Stimulated activated CD8-positive, alpha-beta memory T cell treated with anti-CD3 and anti-CD28 coated beads, Interleukin-4, amount 100 ng/mL, for 4 hours (primary cell): ENCODE data around the gene CDK19.

Experiments
- DNase-seq, 2 donors: peaks; one replicate each; pipeline ENCODE4 v3.0.0-alpha.2; 2020; ENCODE audit warnings: low read depth in 2 of 2, low spot score in 1 of 2

CDK19 gene

DNA sequence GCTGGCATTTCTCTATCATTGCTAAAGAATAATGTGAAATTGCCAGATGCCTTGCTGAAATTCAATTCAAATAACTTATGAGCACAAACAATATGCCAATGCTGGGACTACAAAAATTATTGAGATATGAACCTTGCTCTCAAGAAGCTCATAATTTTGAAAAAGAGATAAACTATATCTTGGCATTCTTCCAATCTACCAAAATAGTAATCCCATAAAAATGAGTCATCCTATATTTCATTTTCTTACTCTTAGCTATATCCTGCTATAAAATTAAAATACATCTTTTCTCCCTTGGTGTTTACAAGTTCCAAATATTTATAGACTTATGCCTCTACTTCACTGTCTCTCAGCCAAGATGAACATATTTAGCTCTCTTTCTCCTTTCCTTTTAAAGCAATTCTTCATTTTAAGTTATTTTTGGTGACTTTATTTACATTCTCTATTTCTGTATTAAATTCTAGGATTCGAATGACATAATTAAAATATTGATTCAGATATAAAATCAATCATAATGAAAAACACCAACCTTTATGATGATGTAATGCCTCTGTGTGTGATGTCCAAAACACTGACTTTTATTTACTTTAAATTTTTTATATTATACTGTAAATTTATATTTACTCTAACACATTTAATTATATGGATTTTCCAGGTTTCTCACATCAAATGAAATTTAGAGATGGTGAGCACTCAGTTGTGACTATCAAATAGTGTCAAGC is 152.6 kb downstream of the CDK19 start:
- DNase-seq = no peak

DNA sequence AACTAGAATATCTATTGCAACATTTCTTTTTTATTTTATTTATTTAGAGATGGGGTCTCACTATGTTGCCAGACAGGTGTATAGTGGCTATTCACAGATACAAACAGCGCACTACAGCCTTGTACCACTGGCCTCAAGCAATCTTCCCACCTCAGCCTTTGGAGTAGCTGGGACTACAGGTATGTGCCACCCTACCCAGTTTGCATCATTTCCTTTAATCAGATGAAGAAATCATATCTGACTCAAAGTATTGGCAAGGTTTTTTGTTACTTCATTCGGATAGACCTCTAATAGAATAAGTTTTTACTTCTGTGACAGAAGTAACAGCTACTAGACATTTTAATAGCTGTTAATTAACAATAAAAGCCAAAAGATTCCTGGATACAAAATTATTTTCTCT is 153.9 kb downstream of the CDK19 start:
- DNase-seq = no peak

DNA sequence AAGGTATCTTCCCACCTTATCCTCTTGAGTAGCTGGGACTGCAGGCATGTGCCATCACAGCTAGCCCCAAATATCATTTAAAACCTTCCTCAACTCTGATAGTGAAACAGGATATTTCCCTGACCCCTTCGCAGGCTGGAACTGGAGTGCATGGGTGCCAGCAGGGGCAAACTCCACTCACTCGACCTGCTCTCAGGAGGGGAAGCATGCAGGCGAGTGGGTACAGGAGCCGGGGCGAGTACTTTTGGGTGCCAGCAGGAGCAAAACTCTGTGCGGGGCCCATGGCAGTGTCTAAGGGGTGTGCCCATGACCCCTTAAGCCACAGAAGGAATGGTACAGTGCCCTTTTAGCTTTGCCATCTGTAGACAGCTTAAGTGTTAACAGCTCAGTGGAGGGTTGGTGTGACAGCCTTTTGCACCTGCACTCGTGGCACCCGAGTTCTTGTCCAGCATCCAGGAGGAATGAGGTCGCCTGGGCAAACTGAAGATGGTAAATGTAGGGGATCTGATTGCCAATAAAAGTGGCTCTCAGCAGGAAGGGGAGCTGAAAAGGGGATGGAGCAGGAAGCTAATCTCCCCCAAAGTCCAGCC is 155.1 kb downstream of the CDK19 start:
- no peak for DNase-seq

DNA sequence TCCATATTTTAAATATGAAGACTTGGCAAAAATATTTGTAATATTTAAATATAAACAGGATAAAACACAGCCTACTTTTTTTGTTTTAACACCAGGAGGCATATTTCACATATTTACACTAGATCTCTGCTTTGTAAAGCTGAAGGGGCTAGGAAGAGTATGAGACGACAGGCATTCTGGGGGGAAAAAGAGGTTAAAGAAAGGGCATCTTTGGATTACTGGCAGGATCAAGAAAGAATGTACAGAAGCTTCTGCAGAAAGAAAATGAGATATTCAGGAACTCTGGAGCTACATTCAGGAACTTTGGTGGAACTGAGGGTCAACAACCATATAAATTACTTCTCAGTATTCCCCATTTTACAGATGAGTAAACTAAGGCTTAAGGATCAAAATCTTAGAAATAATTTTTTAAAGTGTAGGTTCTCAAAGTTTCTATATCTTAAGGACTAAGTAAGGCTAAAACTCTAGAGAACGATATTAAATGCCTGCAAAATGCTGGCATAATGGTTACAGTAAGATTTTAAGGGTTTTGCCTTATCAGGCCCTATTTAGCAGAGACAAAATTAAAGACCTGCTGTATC is 156.5 kb downstream of the CDK19 start:
- no peak for DNase-seq

DNA sequence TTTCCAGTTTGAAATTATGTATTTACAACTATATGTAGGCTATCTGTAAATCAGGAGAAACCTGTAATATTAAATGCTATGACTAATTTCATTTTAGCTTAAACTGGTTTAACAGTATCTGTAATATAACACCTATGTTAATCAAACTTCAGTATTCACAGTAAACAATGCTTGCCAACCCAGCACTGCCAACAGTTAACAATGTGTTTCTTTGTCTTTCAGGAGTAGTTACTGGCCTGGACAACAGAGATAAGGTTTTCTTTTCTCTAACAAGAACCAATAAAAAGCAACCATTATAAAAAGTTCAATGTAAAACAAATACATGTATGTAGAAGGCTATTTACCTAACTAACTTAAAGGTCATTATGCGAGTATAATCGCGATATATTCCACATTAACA is 158.8 kb downstream of the CDK19 start:
- no peak for DNase-seq

DNA sequence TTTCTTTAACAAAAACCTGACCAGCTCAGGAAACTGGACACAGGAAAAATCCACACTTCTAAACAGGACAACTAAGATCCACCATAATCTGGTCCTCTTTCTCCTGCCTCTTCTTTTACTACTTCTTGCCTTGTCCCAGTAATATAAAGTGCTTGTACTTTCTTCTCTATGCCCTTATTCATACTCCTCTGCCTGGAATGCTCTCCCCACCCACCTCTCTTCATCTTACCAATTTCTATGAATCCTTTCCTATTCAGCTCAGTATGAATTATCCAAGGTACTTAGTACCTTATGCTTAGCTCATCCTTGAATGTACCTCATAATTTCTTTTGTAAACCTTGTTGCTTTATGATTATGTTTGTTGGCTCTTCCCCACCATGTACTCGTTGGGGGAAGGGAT is 159.4 kb downstream of the CDK19 start:
- no peak for DNase-seq

DNA sequence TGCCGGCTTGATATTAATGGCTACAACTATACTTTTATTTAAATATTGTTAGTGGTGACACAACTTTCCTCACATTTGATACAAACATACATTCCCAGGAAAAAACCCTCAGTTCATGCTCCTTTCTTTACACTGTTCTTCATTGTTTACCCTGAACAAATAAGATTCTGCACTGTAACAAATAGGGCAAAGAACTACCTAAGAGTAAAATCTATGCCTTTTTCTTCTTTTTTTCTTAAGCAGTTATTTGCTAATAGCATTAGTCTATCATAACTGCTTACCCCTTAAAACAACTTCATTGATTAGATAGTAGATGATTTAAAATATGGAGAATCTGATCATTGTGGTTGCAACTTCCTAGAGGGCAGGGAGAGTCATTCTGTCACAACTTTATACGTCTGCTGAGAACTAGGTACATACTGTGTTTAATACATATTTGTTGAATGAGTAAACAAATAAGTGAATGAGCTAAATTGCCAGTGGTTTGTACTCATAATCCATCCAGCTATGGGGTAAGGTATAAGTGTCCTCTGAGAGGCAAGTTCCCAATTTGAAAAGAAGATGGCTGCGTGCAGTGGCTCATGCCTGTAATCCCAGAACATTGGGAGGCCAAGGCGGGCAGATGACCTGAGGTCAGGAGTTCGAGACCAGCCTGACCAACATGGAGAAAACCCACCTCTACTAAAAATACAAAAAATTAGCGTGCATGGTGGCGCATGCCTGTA is 161.0 kb downstream of the CDK19 start:
- no peak for DNase-seq

DNA sequence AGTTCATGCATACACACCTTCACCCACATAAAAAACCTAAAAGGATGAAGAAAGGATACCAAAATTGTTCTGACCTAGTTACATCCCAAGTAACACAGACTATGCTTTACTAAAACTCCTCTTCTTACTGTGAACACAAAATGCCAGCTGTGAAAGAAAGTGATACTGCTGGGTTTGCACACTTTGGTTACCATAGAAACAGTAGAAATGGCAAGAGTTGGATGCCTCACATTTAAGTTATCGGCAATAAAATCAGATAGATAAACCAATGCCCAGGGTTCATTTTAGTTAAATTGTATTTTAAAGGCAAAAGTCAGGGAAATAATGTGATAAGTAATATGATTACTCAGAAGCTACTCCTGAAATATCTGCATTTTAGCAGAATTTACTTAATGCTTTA is 161.9 kb downstream of the CDK19 start:
- no peak for DNase-seq

DNA sequence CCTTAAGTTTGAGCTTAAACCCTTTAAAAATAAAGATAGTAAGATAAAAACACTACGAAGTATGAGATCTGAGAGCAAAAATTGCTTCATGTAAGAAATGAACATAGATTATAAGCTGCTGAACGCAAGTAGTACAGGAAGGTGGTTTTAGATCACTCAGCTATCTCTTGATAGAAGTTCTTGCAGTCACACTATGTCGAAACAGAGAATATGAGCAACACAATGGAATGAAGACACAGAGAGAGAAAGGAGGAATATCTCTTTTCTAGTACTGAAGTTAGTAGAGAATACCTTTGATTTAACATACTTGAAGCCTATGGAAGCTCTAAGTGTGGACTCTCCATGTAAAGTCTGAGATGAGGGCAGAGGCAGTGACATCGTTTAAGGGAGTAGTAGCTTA is 162.7 kb downstream of the CDK19 start:
- DNase-seq = no peak

DNA sequence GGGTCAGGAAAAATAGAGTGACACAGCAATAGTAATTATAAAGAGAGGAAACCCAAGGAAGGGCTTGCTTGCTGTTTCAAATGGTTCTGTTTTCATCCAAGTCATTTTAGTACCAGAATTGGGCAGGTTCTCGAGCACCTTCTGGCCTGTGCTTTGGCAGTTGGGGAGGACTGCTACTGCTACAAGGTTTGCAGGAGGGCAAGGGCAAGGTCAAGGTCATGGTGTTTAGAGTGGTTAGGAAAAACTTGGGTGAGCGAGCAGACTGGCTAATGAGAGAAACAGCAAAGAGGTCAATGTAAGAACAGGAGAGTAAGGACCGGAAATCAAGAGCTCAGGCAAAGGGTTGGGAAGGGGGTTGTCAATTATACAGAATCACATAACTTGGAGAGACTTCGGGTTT is 164.5 kb downstream of the CDK19 start:
- DNase-seq = no peak

DNA sequence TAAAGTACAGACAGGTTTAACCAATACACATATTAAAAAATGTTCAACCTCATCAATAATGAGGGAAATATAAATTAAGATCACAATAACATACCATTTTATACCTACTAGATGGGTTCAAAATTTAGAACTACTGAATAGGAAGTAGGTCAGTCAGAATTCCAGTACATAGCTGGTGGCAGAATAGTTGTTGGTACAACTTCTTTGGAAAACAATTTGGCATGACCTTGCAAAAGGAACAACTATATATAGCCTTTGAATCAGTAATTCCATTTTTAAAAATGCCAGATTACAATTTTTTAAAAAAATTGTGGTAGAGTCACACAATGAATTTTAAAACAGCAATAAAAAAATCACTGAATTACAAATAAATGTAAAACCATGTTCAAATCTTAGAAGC is 165.6 kb downstream of the CDK19 start:
- no peak for DNase-seq

DNA sequence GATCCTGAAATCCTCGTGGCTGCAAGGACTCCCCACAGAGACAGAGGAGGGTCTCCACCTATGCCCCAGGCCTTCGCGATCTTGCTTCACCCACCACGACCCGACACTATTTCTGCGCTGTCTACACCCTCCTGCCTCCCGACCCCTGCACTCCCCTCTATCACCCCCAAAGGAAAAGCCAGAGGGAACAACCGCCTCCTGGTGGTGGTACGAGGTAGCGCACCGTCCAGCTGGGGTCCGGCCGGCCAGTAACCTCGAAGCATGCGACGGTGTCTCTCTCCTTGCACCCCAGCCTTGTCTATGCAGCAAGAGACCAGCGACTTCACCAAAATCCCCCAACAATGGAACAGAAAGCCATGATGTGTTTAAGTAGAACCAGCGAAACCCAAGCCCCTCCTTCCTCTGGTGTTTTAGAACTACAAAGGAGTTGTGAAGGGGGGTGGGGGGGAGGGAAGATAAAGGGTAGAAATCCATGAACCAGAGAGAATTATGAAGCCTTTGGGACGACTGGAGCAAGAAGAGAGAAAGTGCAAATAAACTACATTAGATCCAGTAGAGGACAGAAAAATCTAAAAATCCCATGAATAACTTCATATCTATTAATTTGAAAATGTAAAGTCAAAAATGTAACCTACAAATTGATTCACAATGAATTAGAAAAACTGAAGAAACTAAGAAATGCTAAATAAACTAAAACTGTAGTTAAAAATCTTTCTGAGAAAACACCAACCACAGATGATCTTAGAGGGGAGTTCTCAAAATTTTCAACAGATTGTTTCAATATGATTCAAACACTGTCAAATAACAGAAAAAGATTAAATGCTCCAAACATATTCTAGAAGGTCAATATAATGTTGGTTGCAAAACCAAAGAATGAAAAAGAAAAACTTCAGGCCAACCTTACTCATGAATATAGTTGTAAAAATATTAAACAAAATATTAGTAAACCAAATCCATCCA is 168.0 kb downstream of the CDK19 start:
- no peak for DNase-seq

DNA sequence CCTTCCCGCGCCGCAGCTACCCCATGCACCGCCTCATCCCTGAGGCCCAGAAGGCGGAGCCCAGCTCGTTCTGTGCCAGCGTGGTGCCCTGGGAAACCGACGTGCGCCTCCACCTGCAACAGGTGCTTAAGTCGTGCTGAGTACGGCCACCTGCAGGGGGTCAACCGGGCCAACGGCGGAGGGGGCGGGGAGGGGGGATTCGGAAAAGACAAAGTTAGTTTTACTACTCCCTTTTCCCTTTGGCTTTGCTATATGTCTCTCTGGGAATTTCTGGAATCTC is 168.9 kb downstream of the CDK19 start:
- no peak for DNase-seq

DNA sequence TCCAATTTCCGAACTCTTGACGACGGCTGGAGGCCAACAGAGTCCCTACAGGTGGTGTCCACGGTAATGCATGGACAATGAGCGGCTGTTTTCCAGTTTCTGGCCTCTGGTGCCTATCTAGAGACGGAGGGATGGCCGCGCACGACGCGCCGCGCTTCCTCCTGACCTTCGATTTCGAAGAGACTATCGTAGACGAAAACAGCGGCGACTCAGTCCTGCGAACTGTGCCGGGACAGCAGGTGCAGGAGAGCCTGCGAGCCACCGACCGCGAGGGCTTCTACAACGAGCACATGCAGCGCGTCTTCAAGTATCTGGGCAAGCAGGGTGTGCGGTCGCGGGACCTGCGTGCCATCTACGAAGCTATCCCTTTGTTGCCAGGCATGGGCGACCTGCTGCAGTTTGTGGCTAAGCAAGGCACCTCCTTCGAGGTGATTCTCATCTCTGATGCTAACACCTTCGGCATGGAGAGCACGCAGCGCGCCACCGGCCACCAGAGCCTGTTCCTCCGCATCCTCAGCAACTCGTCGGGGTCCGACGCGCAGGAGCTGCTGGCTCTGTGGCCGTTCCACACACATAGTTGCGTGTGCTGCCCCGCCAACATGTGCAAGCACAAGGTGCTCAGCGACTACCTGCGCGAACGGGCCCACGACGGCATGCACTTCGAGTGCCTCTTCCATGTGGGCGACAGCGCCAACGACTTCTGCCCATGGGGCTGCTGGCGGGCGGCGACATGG is 169.4 kb downstream of the CDK19 start:
- no peak for DNase-seq

DNA sequence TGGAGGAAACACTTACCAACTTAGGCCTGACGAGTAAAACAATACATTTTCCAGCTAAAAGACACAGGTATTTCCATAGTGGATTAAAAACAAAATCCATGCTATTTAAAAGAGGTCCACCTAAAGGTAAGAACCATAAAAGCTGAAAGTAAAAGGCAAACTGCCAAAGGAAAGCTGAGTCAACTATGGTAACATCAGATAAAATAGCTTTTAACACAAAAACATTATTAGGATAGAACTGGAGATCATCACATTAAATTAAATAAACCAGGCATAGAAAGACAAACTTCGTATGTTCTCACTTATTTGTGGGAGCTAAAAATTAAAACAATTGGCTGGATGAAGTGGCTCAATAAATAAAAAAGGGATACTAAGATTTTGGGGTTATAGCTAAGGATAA is 172.1 kb downstream of the CDK19 start:
- no peak for DNase-seq

DNA sequence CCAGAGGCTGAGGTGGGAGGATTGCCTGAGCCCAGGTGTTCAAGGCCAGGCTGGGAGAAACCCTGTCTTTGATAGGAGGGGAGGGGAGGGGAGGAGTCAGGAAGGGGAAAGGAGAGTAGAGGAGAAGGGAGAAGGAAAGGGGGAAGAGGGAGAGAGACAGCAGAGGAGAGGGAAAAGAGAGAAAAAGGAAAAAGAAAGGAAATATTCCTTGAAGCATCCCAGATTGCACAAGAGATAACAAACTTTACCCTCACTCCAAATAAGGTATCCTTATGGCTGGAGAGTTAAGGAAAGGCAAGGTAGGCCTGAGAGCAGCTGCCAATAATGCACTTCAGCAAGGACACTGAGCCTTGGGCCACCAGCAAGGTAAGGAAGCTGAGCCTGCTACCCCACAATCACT is 172.6 kb downstream of the CDK19 start:
- no peak for DNase-seq

DNA sequence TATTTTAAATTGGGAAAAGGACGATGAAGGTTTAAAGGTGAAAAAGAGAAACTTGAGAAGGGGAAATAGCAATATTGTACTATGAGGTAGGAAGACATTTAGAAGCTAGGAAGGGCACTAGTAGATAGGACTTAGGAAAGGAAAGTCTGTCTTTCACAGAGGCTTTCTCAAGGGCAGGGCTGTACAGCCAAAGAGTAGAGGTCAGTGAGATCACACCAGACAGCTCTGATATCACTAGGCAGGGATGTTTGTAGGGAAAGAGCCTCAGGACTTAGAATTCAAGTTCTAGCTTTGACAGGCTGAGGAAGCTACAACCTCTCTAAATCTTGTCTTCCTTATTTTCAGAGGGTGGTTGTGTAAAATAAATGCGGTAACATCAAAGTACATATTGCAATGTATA is 178.5 kb downstream of the CDK19 start:
- no peak for DNase-seq

DNA sequence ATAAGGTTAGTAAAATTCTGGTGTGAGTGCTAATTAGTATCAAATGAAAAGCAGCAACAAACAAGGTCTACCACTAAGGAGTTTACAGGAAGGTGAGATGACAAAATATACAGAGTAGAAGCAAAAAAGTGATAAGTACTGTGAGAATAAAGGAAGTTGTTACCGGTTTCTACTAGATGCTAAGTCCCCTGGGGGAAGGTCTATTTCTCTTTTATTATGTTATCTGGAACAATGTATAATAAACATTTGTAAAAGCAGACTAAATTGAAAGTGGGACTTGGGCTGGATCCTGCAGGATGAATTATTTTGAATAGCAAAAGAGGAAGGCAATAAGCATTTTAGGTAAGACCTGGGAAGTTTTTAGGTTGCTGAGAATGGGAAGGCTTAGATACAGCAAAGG is 180.2 kb downstream of the CDK19 start:
- DNase-seq = no peak

DNA sequence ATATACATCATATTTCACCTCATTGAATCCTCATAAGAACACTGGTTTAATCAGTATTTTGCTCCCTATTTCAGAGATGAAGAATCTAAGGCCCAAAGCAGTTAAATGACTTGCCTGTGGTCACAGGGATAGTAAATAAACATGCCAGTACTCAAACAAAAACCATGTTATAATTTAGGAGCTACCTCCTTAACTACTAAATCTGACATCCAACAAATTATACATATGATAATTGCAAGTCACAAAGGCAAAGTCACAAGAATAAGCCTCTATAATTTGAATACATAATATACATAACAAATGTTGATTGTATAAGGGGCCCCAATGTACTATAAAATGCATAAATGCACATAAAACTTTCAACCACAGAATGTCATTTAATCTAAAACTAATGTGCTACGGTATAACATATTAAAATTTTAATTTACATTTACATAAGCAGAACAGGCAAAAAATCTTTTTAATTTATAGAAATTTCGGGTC is 181.5 kb downstream of the CDK19 start:
- no peak for DNase-seq

DNA sequence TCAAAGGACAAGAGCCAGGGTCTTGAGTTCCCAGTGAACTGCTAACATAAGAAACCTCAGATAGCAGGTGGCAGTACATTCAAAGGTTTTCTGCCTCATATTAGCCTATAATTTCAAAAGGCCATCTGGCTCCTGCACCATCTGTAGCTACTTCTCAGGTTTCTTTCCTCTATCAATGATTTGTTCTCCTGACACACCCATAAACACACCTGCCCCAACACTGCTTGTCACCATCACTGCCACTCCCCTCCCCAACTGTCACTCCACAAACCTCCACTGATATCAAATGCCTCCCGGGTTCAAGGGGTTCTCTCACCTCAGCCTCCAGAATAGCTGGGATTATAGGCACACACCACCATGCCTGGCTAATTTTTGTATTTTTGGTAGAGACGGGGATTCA is 186.1 kb downstream of the CDK19 start:
- no peak for DNase-seq

DNA sequence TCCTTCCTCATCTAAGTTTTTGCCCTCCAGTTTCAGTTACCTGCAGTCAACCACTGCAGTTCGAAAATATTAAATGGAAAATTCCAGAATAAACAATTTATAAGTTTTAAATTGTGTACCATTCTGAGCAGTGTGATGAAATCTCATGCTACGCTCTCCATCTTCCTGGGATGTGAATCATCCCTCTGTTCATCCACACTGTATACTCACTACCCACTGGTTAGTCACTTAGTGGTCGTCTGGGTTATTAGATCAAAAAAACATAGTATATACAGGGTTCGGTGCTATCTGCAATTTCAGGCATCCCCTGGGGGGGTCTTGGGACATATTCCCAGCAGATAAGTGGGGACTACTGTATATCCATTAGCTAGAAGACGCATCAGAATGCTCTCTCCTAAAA is 186.9 kb downstream of the CDK19 start:
- DNase-seq = no peak
